IMR-90 (cell line): ENCODE results near the gene ZNF581.

ENCODE experiments used
- CEBPB ChIP-seq: IDR thresholded peaks from 2 replicates; pipeline ENCODE4 v1.6.1; 2012; ENCODE audit warnings: low read depth, low read length, improper control_type of control experiment
- FOS ChIP-seq: fragments of 150-350 bp; IDR thresholded peaks from 2 replicates; pipeline ENCODE4 v1.6.1; 2016; ENCODE audit warnings: low read depth, low read length
- MAFK ChIP-seq: IDR thresholded peaks from 2 replicates; pipeline ENCODE4 v1.6.1; 2012; ENCODE audit warnings: low read depth, low read length, improper control_type of control experiment
- MXI1 ChIP-seq: IDR thresholded peaks from 2 replicates; pipeline ENCODE4 v1.6.1; 2012; ENCODE audit warnings: low read depth, mild to moderate bottlenecking, low read length, moderate library complexity, borderline replicate concordance
- POLR2A ChIP-seq: IDR thresholded peaks from 2 replicates; pipeline ENCODE4 v1.6.1; 2012; ENCODE audit warnings: mild to moderate bottlenecking, low read depth, low read length
- RAD21 ChIP-seq: IDR thresholded peaks from 2 replicates; pipeline ENCODE4 v1.6.1; 2012; ENCODE audit warnings: low read length, improper control_type of control experiment
- RCOR1 ChIP-seq: IDR thresholded peaks from 2 replicates; pipeline ENCODE4 v1.6.1; 2012; ENCODE audit warnings: mild to moderate bottlenecking, low read length, improper control_type of control experiment; ENCODE audit not compliant: insufficient replicate concordance
- RFX5 ChIP-seq: IDR thresholded peaks from 2 replicates; pipeline ENCODE4 v1.8.0; 2012; ENCODE audit warnings: low read depth, mild to moderate bottlenecking, low read length, moderate library complexity
- SMC3 ChIP-seq: fragments of 150-350 bp; IDR thresholded peaks from 2 replicates; pipeline ENCODE4 v1.6.1; 2016; ENCODE audit warnings: low read depth, mild to moderate bottlenecking, antibody characterized with exemption, low read length, moderate library complexity
- TF ChIP-seq, protein P1 (sequence below): conservative IDR thresholded peaks from 2 replicates; pipeline ENCODE4 v1.5.1; 2012; ENCODE audit warnings: mild to moderate bottlenecking, low read depth, low read length, improper control_type of control experiment
- TF ChIP-seq, protein P2 (sequence below): fragments of 150-350 bp; IDR thresholded peaks from 2 replicates; pipeline ENCODE4 v1.6.1; 2017; ENCODE audit warnings: mild to moderate bottlenecking, antibody characterized with exemption, low read length, low read depth

DNA sequence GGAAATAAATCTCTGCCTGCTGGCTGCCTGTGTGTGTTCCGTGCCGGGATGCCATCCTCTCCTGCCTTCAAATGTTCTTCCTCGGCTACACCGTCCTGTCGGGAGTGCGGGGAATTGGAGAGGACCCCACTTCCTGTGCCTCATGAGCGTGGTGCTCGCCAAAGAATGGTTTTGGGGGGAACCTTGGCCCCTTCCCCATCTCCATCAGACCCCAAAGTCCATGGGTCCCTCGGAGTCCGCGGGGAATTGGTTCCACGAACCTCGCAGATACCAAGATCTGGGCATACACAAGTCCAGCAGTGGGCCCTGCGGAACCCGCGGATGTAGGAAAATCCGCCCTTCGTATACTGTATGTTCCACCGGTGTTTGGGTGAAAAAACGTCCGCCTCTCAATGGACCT lies 40.3 kb upstream of the ZNF581 start:
- no peak for TF ChIP-seq FOS
- TF ChIP-seq POLR2A = no peak
- TF ChIP-seq, protein P1, sequence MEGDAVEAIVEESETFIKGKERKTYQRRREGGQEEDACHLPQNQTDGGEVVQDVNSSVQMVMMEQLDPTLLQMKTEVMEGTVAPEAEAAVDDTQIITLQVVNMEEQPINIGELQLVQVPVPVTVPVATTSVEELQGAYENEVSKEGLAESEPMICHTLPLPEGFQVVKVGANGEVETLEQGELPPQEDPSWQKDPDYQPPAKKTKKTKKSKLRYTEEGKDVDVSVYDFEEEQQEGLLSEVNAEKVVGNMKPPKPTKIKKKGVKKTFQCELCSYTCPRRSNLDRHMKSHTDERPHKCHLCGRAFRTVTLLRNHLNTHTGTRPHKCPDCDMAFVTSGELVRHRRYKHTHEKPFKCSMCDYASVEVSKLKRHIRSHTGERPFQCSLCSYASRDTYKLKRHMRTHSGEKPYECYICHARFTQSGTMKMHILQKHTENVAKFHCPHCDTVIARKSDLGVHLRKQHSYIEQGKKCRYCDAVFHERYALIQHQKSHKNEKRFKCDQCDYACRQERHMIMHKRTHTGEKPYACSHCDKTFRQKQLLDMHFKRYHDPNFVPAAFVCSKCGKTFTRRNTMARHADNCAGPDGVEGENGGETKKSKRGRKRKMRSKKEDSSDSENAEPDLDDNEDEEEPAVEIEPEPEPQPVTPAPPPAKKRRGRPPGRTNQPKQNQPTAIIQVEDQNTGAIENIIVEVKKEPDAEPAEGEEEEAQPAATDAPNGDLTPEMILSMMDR = no peak
- TF ChIP-seq SMC3 = no peak
- TF ChIP-seq RFX5 = no peak
- no peak for TF ChIP-seq MXI1
- TF ChIP-seq CEBPB = no peak
- no peak for TF ChIP-seq MAFK
- no peak for TF ChIP-seq RCOR1
- TF ChIP-seq, protein P2, sequence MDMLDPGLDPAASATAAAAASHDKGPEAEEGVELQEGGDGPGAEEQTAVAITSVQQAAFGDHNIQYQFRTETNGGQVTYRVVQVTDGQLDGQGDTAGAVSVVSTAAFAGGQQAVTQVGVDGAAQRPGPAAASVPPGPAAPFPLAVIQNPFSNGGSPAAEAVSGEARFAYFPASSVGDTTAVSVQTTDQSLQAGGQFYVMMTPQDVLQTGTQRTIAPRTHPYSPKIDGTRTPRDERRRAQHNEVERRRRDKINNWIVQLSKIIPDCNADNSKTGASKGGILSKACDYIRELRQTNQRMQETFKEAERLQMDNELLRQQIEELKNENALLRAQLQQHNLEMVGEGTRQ = no peak
- no peak for TF ChIP-seq RAD21
